HCT116 (cell line): Measurements from ENCODE around the gene AZIN2. TPM values are rescaled to one million over a fixed set of nuclear protein-coding genes. Genes with fewer than 3 reads are reported as not detected.
"Not testable (repeated sequence)": the region's sequence is repeated elsewhere in the genome, so short reads cannot be mapped to it uniquely, and the experiment has no call there.

Experiments
- ATAC-seq: fragments of 200-7000 bp; cut with Tn5 transposase; 2 replicates; pipeline ENCODE4 v1.9.1; 2020; ENCODE audit warnings: mild to moderate bottlenecking, moderate library complexity
- BruUV-seq: library from RNA; stranded (reverse); fragments of 400-500 nt; replicated peaks from 2 replicates; lab custom pipeline; 2021; lab: Mats Ljungman, UMichigan
- CTCF ChIA-PET: fragments of 300-600 bp; sonication (Branson Sonifier 250); formaldehyde crosslinking; loops from one replicate; lab custom pipeline; 2021; ENCODE audit warnings: antibody characterized with exemption; lab: Charles Lee
- POLR2A ChIA-PET: fragments of 300-600, 350-600 bp; sonication (Branson Sonifier 250); formaldehyde crosslinking; loops from one replicate; lab custom pipeline; 2021; ENCODE audit warnings: antibody characterized with exemption; lab: Charles Lee
- RAD21 ChIA-PET, 2 experiments: fragments of 300-600 bp; sonication (Branson Sonifier 250); formaldehyde crosslinking; loops; one replicate each; lab custom pipeline; 2023; ENCODE audit warnings: low total read pairs in 2 of 2; ENCODE audit not compliant: uncharacterized antibody in 2 of 2, unreplicated experiment in 2 of 2, low non-redundant PET in 1 of 2; lab: Charles Lee
- DNase-seq: peaks from one replicate; pipeline ENCODE4 v3.0.0-alpha.2; 2010; ENCODE audit warnings: low read depth, low spot score
- H2AFZ ChIP-seq: fragments of 200-600 bp; shearing (Covaris generic), sonication (generic); 2 replicates; pipeline ENCODE4 v1.6.1; 2017; ENCODE audit warnings: low read depth, mixed run types, mixed read lengths, antibody characterized with exemption, low read length; ENCODE audit not compliant: poor library complexity, severe bottlenecking
- H3K27ac ChIP-seq: 2 replicates; pipeline ENCODE4 v1.5.1; 2012; ENCODE audit warnings: low read depth, low read length
- H3K27me3 ChIP-seq: fragments of 200-600 bp; sonication (generic); 2 replicates; pipeline ENCODE4 v1.6.1; 2016; ENCODE audit warnings: mixed run types, low read length, mixed read lengths; ENCODE audit not compliant: insufficient read depth
- H3K36me3 ChIP-seq, 2 experiments: fragments of 200-500 bp in 1 of 2; fragments of 200-600 bp in 1 of 2; sonication (Bioruptor generic) in 1 of 2; sonication (generic) in 1 of 2; 2 replicates each; pipeline versions ENCODE4 v1.5.1 to v1.6.1; 2014 to 2016; ENCODE audit warnings: low read length in 2 of 2, inconsistent platforms in 1 of 2, mixed read lengths in 1 of 2, mixed run types in 1 of 2; ENCODE audit not compliant: insufficient read depth in 2 of 2, control insufficient read depth in 1 of 2
- H3K4me1 ChIP-seq, 2 experiments: fragments of 200-600 bp in 1 of 2; sonication (generic) in 1 of 2; 2 replicates each; pipeline versions ENCODE4 v1.5.1 to v1.6.1; 2012 to 2017; ENCODE audit warnings: low read length in 2 of 2, inconsistent platforms in 1 of 2, mild to moderate bottlenecking in 1 of 2, mixed read lengths in 1 of 2, mixed run types in 1 of 2, moderate library complexity in 1 of 2; ENCODE audit not compliant: insufficient read depth in 2 of 2, control insufficient read depth in 1 of 2
- H3K4me2 ChIP-seq: fragments of 200-600 bp; sonication (generic); 2 replicates; pipeline ENCODE4 v1.6.1; 2017; ENCODE audit warnings: mixed run types, low read length, mixed read lengths
- H3K4me3 ChIP-seq, 2 experiments: fragments of 200-600 bp in 1 of 2; sonication (generic) in 1 of 2; replicated peaks in 1 of 2; 2 replicates each; pipeline ENCODE4 v1.5.1; 2011 to 2016; ENCODE audit warnings: low read length in 2 of 2, control low read depth in 1 of 2, low read depth in 1 of 2, mild to moderate bottlenecking in 1 of 2, mixed read lengths in 1 of 2, mixed run types in 1 of 2
- H3K79me2 ChIP-seq: fragments of 200-600 bp; sonication (generic); 2 replicates; pipeline ENCODE4 v1.6.1; 2017; ENCODE audit warnings: mild to moderate bottlenecking, mixed run types, low read length, moderate library complexity, mixed read lengths; ENCODE audit not compliant: insufficient read depth
- H3K9ac ChIP-seq: fragments of 200-600 bp; sonication (generic); 2 replicates; pipeline ENCODE4 v1.6.1; 2016; ENCODE audit warnings: low read length, mixed read lengths
- H3K9me2 ChIP-seq: fragments of 200-600 bp; sonication (generic), shearing (Covaris generic); 2 replicates; pipeline ENCODE4 v1.6.1; 2017; ENCODE audit warnings: mixed run types, mild to moderate bottlenecking, moderate library complexity; ENCODE audit not compliant: insufficient read depth
- H3K9me3 ChIP-seq, 2 experiments: fragments of 200-500 bp in 1 of 2; fragments of 200-600 bp in 1 of 2; sonication (Bioruptor generic) in 1 of 2; sonication (generic) in 1 of 2; 2 replicates each; pipeline ENCODE4 v1.6.1; 2014 to 2017; ENCODE audit warnings: low read length in 2 of 2, mixed read lengths in 2 of 2, inconsistent platforms in 1 of 2, low read depth in 1 of 2, mild to moderate bottlenecking in 1 of 2, mixed run types in 1 of 2, moderate library complexity in 1 of 2; ENCODE audit not compliant: control insufficient read depth in 1 of 2, insufficient read depth in 1 of 2
- H4K20me1 ChIP-seq: fragments of 200-600 bp; sonication (generic), shearing (Covaris generic); 2 replicates; pipeline ENCODE4 v1.6.1; 2017; ENCODE audit warnings: mixed run types, mild to moderate bottlenecking, moderate library complexity; ENCODE audit not compliant: insufficient read depth
- CEBPB ChIP-seq: IDR thresholded peaks from 2 replicates; pipeline ENCODE4 v1.6.1; 2012; ENCODE audit warnings: low read depth
- FOSL1 ChIP-seq: IDR thresholded peaks from 2 replicates; pipeline ENCODE4 v1.6.1; 2012; ENCODE audit warnings: low read depth
- POLR2A ChIP-seq: IDR thresholded peaks from 2 replicates; pipeline ENCODE4 v1.7.0; 2011; ENCODE audit warnings: borderline replicate concordance; ENCODE audit not compliant: insufficient read depth, insufficient read length; ENCODE audit errors: extremely low read depth
- YY1 ChIP-seq: IDR thresholded peaks from 2 replicates; pipeline ENCODE4 v1.6.1; 2011; ENCODE audit warnings: low read length, low read depth, moderate library complexity, mild to moderate bottlenecking; ENCODE audit not compliant: insufficient replicate concordance; ENCODE audit errors: extremely low read depth
- ZNF274 ChIP-seq: fragments of 200-500 bp; sonication (Bioruptor generic); IDR thresholded peaks from 2 replicates; pipeline ENCODE4 v1.6.1; 2014; ENCODE audit warnings: mild to moderate bottlenecking, low read depth, low read length, inconsistent platforms
- intact Hi-C: fragments of 100-400 bp; cut with micrococcal nuclease; formaldehyde crosslinking; loops from 2 replicates; pipeline ENCODE4 v1.10.0; 2022
- total RNA-seq: library from RNA; stranded (reverse); gene quantifications from one replicate; pipeline ENCODE4 v1.2.1, GENCODE V29; 2021; ENCODE audit not compliant: unreplicated experiment
- TF ChIP-seq, protein P1 (sequence below): IDR thresholded peaks from 2 replicates; pipeline ENCODE4 v1.6.1; 2011; ENCODE audit warnings: mild to moderate bottlenecking, low read length, moderate library complexity; ENCODE audit not compliant: insufficient replicate concordance; ENCODE audit errors: extremely low read depth
- TF ChIP-seq, protein P2 (sequence below), 3 experiments: fragments of 200-600 bp in 1 of 3; sonication (generic) in 1 of 3; IDR thresholded peaks in 2 of 3; conservative IDR thresholded peaks in 1 of 3; 2 replicates each; pipeline ENCODE4 v1.5.1; 2012 to 2017; ENCODE audit warnings: low read depth in 2 of 3, low read length in 2 of 3, antibody characterized with exemption in 1 of 3, borderline replicate concordance in 1 of 3, control low read depth in 1 of 3, mild to moderate bottlenecking in 1 of 3, mixed read lengths in 1 of 3, mixed run types in 1 of 3, moderate library complexity in 1 of 3; ENCODE audit not compliant: insufficient read depth in 1 of 3
- TF ChIP-seq, protein P3 (sequence below): IDR thresholded peaks from 2 replicates; pipeline ENCODE4 v1.6.1; 2012

The AZIN2 gene
- total RNA-seq, 1 experiment from 2014 or later, result 7.8 TPM

GRCh38 chr1:33099290-33100118 is 18.6 kb downstream of the AZIN2 start (continued):
- TF ChIP-seq, protein P1, sequence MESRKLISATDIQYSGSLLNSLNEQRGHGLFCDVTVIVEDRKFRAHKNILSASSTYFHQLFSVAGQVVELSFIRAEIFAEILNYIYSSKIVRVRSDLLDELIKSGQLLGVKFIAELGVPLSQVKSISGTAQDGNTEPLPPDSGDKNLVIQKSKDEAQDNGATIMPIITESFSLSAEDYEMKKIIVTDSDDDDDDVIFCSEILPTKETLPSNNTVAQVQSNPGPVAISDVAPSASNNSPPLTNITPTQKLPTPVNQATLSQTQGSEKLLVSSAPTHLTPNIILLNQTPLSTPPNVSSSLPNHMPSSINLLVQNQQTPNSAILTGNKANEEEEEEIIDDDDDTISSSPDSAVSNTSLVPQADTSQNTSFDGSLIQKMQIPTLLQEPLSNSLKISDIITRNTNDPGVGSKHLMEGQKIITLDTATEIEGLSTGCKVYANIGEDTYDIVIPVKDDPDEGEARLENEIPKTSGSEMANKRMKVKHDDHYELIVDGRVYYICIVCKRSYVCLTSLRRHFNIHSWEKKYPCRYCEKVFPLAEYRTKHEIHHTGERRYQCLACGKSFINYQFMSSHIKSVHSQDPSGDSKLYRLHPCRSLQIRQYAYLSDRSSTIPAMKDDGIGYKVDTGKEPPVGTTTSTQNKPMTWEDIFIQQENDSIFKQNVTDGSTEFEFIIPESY, result no peak
- TF ChIP-seq ZNF274 (no peak), YY1 (no peak), CEBPB (no peak), FOSL1 (no peak), POLR2A (no peak)
- TF ChIP-seq, protein P2, sequence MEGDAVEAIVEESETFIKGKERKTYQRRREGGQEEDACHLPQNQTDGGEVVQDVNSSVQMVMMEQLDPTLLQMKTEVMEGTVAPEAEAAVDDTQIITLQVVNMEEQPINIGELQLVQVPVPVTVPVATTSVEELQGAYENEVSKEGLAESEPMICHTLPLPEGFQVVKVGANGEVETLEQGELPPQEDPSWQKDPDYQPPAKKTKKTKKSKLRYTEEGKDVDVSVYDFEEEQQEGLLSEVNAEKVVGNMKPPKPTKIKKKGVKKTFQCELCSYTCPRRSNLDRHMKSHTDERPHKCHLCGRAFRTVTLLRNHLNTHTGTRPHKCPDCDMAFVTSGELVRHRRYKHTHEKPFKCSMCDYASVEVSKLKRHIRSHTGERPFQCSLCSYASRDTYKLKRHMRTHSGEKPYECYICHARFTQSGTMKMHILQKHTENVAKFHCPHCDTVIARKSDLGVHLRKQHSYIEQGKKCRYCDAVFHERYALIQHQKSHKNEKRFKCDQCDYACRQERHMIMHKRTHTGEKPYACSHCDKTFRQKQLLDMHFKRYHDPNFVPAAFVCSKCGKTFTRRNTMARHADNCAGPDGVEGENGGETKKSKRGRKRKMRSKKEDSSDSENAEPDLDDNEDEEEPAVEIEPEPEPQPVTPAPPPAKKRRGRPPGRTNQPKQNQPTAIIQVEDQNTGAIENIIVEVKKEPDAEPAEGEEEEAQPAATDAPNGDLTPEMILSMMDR (IDR thresholded peaks at IDR 0.05 in 2 of 3, conservative IDR thresholded peaks at IDR 0.05 in 1 of 3; ENCODE audit: borderline replicate concordance in 1 of 3, insufficient read depth in 1 of 3, low read depth in 2 of 3, low read length in 2 of 3), result peak in 2 of 3 experiments; percentile 38 to 55; a peak in 3 of 6 replicates
- TF ChIP-seq, protein P3, sequence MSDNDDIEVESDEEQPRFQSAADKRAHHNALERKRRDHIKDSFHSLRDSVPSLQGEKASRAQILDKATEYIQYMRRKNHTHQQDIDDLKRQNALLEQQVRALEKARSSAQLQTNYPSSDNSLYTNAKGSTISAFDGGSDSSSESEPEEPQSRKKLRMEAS, result peak; percentile 70

DNA sequence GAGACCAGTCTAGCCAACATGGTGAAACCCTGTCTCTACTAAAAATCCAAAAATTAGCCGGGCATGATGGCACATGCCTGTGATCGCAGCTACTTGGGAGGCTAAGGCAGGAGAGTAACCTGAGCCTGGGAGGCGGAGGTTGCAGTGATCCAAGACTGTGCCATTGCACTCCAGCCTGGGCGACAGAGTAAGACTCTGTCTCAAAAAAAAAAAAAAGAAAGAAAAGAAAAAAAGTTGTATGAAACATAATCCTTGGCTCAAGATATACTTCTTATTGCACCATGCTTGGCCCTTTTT is 19.1 kb downstream of the AZIN2 start:
- H3K36me3 ChIP-seq, H2AFZ ChIP-seq, DNase-seq, H3K9me2 ChIP-seq, H3K79me2 ChIP-seq, intact Hi-C loops, H4K20me1 ChIP-seq, RAD21 ChIA-PET, ATAC-seq, H3K9me3 ChIP-seq, H3K27me3 ChIP-seq, BruUV-seq, POLR2A ChIA-PET: not testable (repeated sequence)
- Histone ChIP-seq H3K27ac (peak overlapping the region; percentile 78), H3K4me1 (peaks cover 26 to 45% of the 10 kb centered on the region in 2 experiments), H3K4me2 (peak overlapping the region; percentile 75), H3K9ac (peak overlapping the region; percentile 56), H3K4me3 (peak overlapping the region in 1 of 2 experiments; percentile 36; a peak in 3 of 4 replicates)
- CTCF ChIA-PET, result interaction anchor here (1.1 kb wide), 1 partner anchor 13 kb away, joined by 3 read pairs; no protein-coding TSS in a partner anchor
